H1 (cell line): ENCODE results near the gene CFAP97. TPM values are rescaled to one million over a fixed set of nuclear protein-coding genes. Genes with fewer than 3 reads are reported as not detected.

Source experiments
- CTCF ChIA-PET: fragments of 300-600 bp; sonication (Branson Sonifier 250); formaldehyde crosslinking; loops from one replicate; lab custom pipeline; 2021; ENCODE audit not compliant: partially characterized antibody; lab: Charles Lee
- POLR2A ChIA-PET: fragments of 300-600 bp; sonication (Branson Sonifier 250); formaldehyde crosslinking; loops from one replicate; lab custom pipeline; 2021; ENCODE audit warnings: inconsistent platforms; ENCODE audit not compliant: partially characterized antibody; lab: Charles Lee
- DNase-seq, 2 experiments: peaks; one replicate each; pipeline versions ENCODE4 v3.0.0 to v3.0.0-alpha.2; 2010 to 2022; ENCODE audit warnings: low spot score in 2 of 2, low read depth in 1 of 2, mixed read lengths in 1 of 2
- FAIRE-seq: peaks from 2 replicates; lab custom pipeline; 2011; peaks lifted over from hg19 to GRCh38; lab: Jason Lieb, UNC
- H2AFZ ChIP-seq: 2 replicates; pipeline ENCODE4 v1.8.1; 2012; ENCODE audit warnings: low read length, inconsistent platforms
- H2AK5ac ChIP-seq: 2 replicates; pipeline ENCODE4 v1.6.1; 2013; ENCODE audit warnings: low read depth, low read length
- H2BK120ac ChIP-seq: replicated peaks from 2 replicates; pipeline ENCODE3; 2013; ENCODE audit warnings: low read depth, low read length, inconsistent platforms
- H2BK12ac ChIP-seq: 2 replicates; pipeline ENCODE4 v1.6.1; 2013; ENCODE audit warnings: low read depth, low read length
- H2BK15ac ChIP-seq: 2 replicates; pipeline ENCODE4 v1.6.1; 2013; ENCODE audit warnings: low read length
- H2BK20ac ChIP-seq: 2 replicates; pipeline ENCODE4 v1.6.1; 2013; ENCODE audit warnings: low read length
- H2BK5ac ChIP-seq: 2 replicates; pipeline ENCODE4 v1.6.1; 2013; ENCODE audit warnings: low read depth, low read length
- H3K14ac ChIP-seq: 2 replicates; pipeline ENCODE4 v1.6.1; 2013; ENCODE audit warnings: inconsistent platforms; ENCODE audit not compliant: insufficient read length
- H3K18ac ChIP-seq: 2 replicates; pipeline ENCODE4 v1.6.1; 2013; ENCODE audit warnings: low read length; ENCODE audit errors: extremely low read depth
- H3K23ac ChIP-seq: 2 replicates; pipeline ENCODE4 v1.6.1; 2013; ENCODE audit warnings: inconsistent platforms; ENCODE audit not compliant: insufficient read length
- H3K23me2 ChIP-seq: 2 replicates; pipeline ENCODE4 v1.6.1; 2013; ENCODE audit warnings: low read depth, low read length
- H3K27ac ChIP-seq: 2 replicates; pipeline ENCODE4 v1.6.1; 2011; ENCODE audit warnings: low read depth, low read length, inconsistent platforms
- H3K27me3 ChIP-seq, 4 experiments: replicated peaks in 1 of 4; 1 replicate in 1 of 4; 2 replicates in 3 of 4; pipeline versions ENCODE4 v1.6.1 to v1.8.1; 2011 to 2013; ENCODE audit warnings: low read length in 3 of 4, mild to moderate bottlenecking in 3 of 4, inconsistent platforms in 2 of 4, mixed read lengths in 2 of 4, moderate library complexity in 1 of 4; ENCODE audit not compliant: control insufficient read depth in 3 of 4, insufficient read depth in 3 of 4; ENCODE audit errors: extremely low read depth in 1 of 4
- H3K36me3 ChIP-seq, 4 experiments: 2 replicates each; pipeline versions ENCODE4 v1.6.1 to v1.8.1; 2011 to 2013; ENCODE audit warnings: mild to moderate bottlenecking in 4 of 4, low read length in 3 of 4, moderate library complexity in 2 of 4, control low read depth in 1 of 4, inconsistent platforms in 1 of 4; ENCODE audit not compliant: insufficient read depth in 4 of 4, control insufficient read depth in 2 of 4
- H3K4ac ChIP-seq: replicated peaks from 2 replicates; pipeline ENCODE3; 2013; ENCODE audit warnings: low read length, low read depth, mixed read lengths, inconsistent platforms; ENCODE audit not compliant: insufficient read length
- H3K4me1 ChIP-seq, 4 experiments: replicated peaks in 1 of 4; 1 replicate in 1 of 4; 2 replicates in 3 of 4; pipeline versions ENCODE4 v1.6.1 to v1.8.1; 2011 to 2013; ENCODE audit warnings: low read length in 3 of 4, inconsistent platforms in 2 of 4, mixed read lengths in 1 of 4; ENCODE audit not compliant: insufficient read depth in 4 of 4, control insufficient read depth in 3 of 4
- H3K4me2 ChIP-seq, 2 experiments: 2 replicates each; pipeline versions ENCODE4 v1.6.1 to v1.8.1; 2011 to 2013; ENCODE audit warnings: low read depth in 2 of 2, low read length in 2 of 2, control low read depth in 1 of 2, inconsistent platforms in 1 of 2, mild to moderate bottlenecking in 1 of 2; ENCODE audit not compliant: insufficient read depth in 1 of 2
- H3K4me3 ChIP-seq, 4 experiments: fragments of 200-600, 300-600 bp in 1 of 4; sonication (generic), shearing (Covaris generic), sonication (Bioruptor Twin) in 1 of 4; 2 replicates each; pipeline versions ENCODE4 v1.5.1 to v1.8.1; 2011 to 2016; ENCODE audit warnings: low read length in 4 of 4, low read depth in 3 of 4, control low read depth in 2 of 4, inconsistent platforms in 2 of 4, mild to moderate bottlenecking in 2 of 4, mixed read lengths in 1 of 4, moderate library complexity in 1 of 4; ENCODE audit not compliant: insufficient read depth in 2 of 4; ENCODE audit errors: extremely low read depth in 1 of 4
- H3K56ac ChIP-seq: replicated peaks from 2 replicates; pipeline ENCODE3; 2013; ENCODE audit warnings: low read depth, mild to moderate bottlenecking, mixed read lengths, low read length, inconsistent platforms; ENCODE audit not compliant: insufficient read length
- H3K79me1 ChIP-seq: 2 replicates; pipeline ENCODE4 v1.6.1; 2013; ENCODE audit warnings: low read depth, low read length, control low read depth
- H3K79me2 ChIP-seq, 2 experiments: 2 replicates each; pipeline versions ENCODE4 v1.6.1 to v1.8.1; 2012 to 2013; ENCODE audit warnings: low read length in 2 of 2, mild to moderate bottlenecking in 2 of 2, inconsistent platforms in 1 of 2; ENCODE audit not compliant: insufficient read depth in 2 of 2, control insufficient read depth in 1 of 2
- H3K9ac ChIP-seq, 4 experiments: replicated peaks in 1 of 4; 1 replicate in 1 of 4; 2 replicates in 3 of 4; pipeline versions ENCODE4 v1.6.1 to v1.8.1; 2011 to 2013; ENCODE audit warnings: low read depth in 3 of 4, low read length in 3 of 4, control low read depth in 2 of 4, mild to moderate bottlenecking in 2 of 4, moderate library complexity in 2 of 4, inconsistent platforms in 1 of 4; ENCODE audit errors: extremely low read depth in 1 of 4
- H3K9me3 ChIP-seq, 2 experiments: 2 replicates each; pipeline versions ENCODE4 v1.6.1 to v1.8.1; 2012 to 2013; ENCODE audit warnings: mild to moderate bottlenecking in 2 of 2, moderate library complexity in 2 of 2, control low read depth in 1 of 2, inconsistent platforms in 1 of 2, low read depth in 1 of 2, low read length in 1 of 2, mixed read lengths in 1 of 2; ENCODE audit not compliant: insufficient read depth in 2 of 2
- H4K20me1 ChIP-seq, 2 experiments: replicated peaks in 1 of 2; 2 replicates each; pipeline versions ENCODE3 to v1.8.1; 2011 to 2013; ENCODE audit warnings: inconsistent platforms in 2 of 2, low read length in 2 of 2, mild to moderate bottlenecking in 1 of 2; ENCODE audit not compliant: insufficient read depth in 2 of 2, control insufficient read depth in 1 of 2
- H4K5ac ChIP-seq: 2 replicates; pipeline ENCODE4 v1.6.1; 2013; ENCODE audit warnings: low read length, low read depth, mixed read lengths, inconsistent platforms; ENCODE audit not compliant: insufficient read length
- H4K8ac ChIP-seq: 2 replicates; pipeline ENCODE4 v1.8.0; 2013; ENCODE audit warnings: mild to moderate bottlenecking, moderate library complexity, low read length, inconsistent platforms; ENCODE audit not compliant: insufficient read depth; ENCODE audit errors: extremely low read depth
- H4K91ac ChIP-seq: replicated peaks from 2 replicates; pipeline ENCODE3; 2013; ENCODE audit warnings: low read length, mixed read lengths, inconsistent platforms; ENCODE audit not compliant: insufficient read length
- CTCF ChIP-seq, 3 experiments: IDR thresholded peaks; 1 replicate in 2 of 3; 2 replicates in 1 of 3; pipeline versions ENCODE4 v1.5.1 to v1.6.1; 2011; ENCODE audit warnings: low read length in 3 of 3, mild to moderate bottlenecking in 3 of 3, inconsistent platforms in 2 of 3, low read depth in 1 of 3, moderate library complexity in 1 of 3; ENCODE audit not compliant: insufficient read depth in 1 of 3; ENCODE audit errors: control extremely low read depth in 1 of 3
- EGR1 ChIP-seq: IDR thresholded peaks from 2 replicates; pipeline ENCODE4 v1.6.1; 2011; ENCODE audit warnings: low read depth, low read length, borderline replicate concordance
- EP300 ChIP-seq, 2 experiments: IDR thresholded peaks; 1 replicate in 1 of 2; 2 replicates in 1 of 2; pipeline ENCODE4 v1.6.1; 2011 to 2012; ENCODE audit warnings: low read depth in 2 of 2, low read length in 2 of 2, mild to moderate bottlenecking in 2 of 2, borderline replicate concordance in 1 of 2, inconsistent platforms in 1 of 2, moderate library complexity in 1 of 2
- EZH2 ChIP-seq: fragments of 200-600 bp; sonication (generic); IDR thresholded peaks from 2 replicates; pipeline ENCODE4 v1.7.1; 2012; ENCODE audit warnings: low read depth, mild to moderate bottlenecking, moderate library complexity, low read length, inconsistent platforms; ENCODE audit not compliant: severe bottlenecking
- MAFK ChIP-seq: IDR thresholded peaks from 2 replicates; pipeline ENCODE4 v1.6.1; 2012; ENCODE audit warnings: low read depth, mild to moderate bottlenecking, improper control_type of control experiment, low read length
- PHF8 ChIP-seq: fragments of 200-600 bp; sonication (generic); conservative IDR thresholded peaks from 2 replicates; pipeline ENCODE4 v1.7.1; 2012; ENCODE audit warnings: low read depth, mild to moderate bottlenecking, inconsistent platforms, low read length, moderate library complexity
- RAD21 ChIP-seq, 2 experiments: IDR thresholded peaks in 1 of 2; conservative IDR thresholded peaks in 1 of 2; 2 replicates each; pipeline ENCODE4 v1.6.1; 2011; ENCODE audit warnings: low read depth in 2 of 2, low read length in 2 of 2, improper control_type of control experiment in 1 of 2, inconsistent platforms in 1 of 2, mild to moderate bottlenecking in 1 of 2, moderate library complexity in 1 of 2
- RFX5 ChIP-seq: IDR thresholded peaks from 2 replicates; pipeline ENCODE4 v1.6.1; 2011; ENCODE audit warnings: low read depth, low read length, improper control_type of control experiment, borderline replicate concordance
- TAF7 ChIP-seq: optimal IDR thresholded peaks from 2 replicates; pipeline ENCODE3; 2011; ENCODE audit warnings: low read depth, mild to moderate bottlenecking, inconsistent platforms, low read length, moderate library complexity, borderline replicate concordance
- TCF12 ChIP-seq: IDR thresholded peaks from 2 replicates; pipeline ENCODE4 v1.6.1; 2011; ENCODE audit warnings: low read depth, mild to moderate bottlenecking, low read length
- WGBS, 2 experiments: shearing (Covaris generic) in 1 of 2; methylation state at CpG; one replicate each; pipeline versions ENCODE4 v1.1.6 to v1.1.7; 2013 to 2015; ENCODE audit warnings: low lambda C conversion rate in 2 of 2, mixed read lengths in 2 of 2, inconsistent platforms in 1 of 2, low coverage in 1 of 2, missing lambda C conversion rate in 1 of 2; ENCODE audit not compliant: insufficient replicate concordance in 2 of 2, insufficient coverage in 1 of 2, insufficient read length in 1 of 2; ENCODE audit errors: extremely low coverage in 1 of 2, missing lambda C conversion rate in 1 of 2; 5-methylcytosine and 5-hydroxymethylcytosine counted together
- polyA plus RNA-seq, 7 experiments: library from polyadenylated mRNA; depleted of rRNA in 3 of 7; stranded (reverse) in 5 of 7; unstranded in 2 of 7; fragments of >200 nt in 5 of 7; fragments of 200-250 nt in 2 of 7; gene quantifications; 1 replicate in 5 of 7; 2 replicates in 1 of 7; 4 replicates in 1 of 7; pipeline versions ENCODE4 v1.2.1 to v1.2.3, GENCODE V29; 2011 to 2013; ENCODE audit warnings: missing spikeins in 2 of 7, mixed read lengths in 2 of 7
- total RNA-seq: library from RNA; stranded (reverse); fragmentation: NEBNext Ultra II Directional; extraction: Animal tissue kit (Norgen Biotek cat#: 25700); gene quantifications from 2 replicates; pipeline ENCODE4 v1.2.1, GENCODE V29; 2021

Gene CFAP97
- total and polyA plus RNA-seq, 2 of the 8 experiments (the other 6 are each of a cell fraction or from before 2014, with no cell fraction given): 9.2 to 40.4 TPM

DNA sequence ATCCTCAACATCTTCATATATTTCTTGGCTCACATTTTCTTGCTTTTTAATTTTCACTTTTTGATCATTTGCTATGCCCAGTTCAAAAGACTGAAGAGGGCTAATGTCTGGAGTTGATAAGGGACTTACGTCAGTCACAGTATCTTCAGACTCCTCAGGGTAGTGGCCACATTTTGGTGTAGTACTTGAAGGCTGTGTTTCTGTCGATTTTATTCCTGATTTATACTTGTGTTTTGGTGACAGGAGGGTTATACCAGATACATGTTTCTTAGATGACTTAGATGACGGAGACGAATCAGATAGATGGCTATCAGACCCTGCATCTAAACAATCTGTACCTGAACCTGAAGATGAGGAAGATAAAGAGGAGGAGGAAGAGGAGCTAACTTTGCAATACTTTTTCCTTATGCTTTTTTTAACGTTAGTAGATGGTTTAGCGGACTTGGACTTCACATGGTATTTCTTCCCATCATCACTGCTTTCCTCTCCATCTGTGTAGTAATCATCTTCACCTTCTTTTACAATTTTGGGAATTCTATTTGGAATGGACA lies 13.4 kb downstream of the CFAP97 start:
- Histone ChIP-seq H3K27me3 (no peaks in the 10 kb centered on the region), H3K9ac (no peak overlapping the region), H4K91ac (no peak overlapping the region), H2BK120ac (no peak overlapping the region), H4K5ac (no peak overlapping the region), H3K18ac (no peak overlapping the region), H2BK12ac (no peak overlapping the region), H2BK15ac (no peak overlapping the region), H3K14ac (no peak overlapping the region), H3K4me2 (no peak overlapping the region), H3K27ac (no peak overlapping the region), H3K4ac (no peak overlapping the region), H3K23ac (no peak overlapping the region), H3K4me3 (no peak overlapping the region), H4K8ac (no peak overlapping the region), H3K9me3 (no peaks in the 10 kb centered on the region), H3K23me2 (no peaks in the 10 kb centered on the region), H3K79me2 (peaks cover 0 to 17% of the 10 kb centered on the region in 2 experiments; a peak in 3 of 4 replicates), H3K56ac (no peak overlapping the region), H3K36me3 (peaks cover 0 to 17% (median 7%) of the 10 kb centered on the region in 4 experiments; a peak in 5 of 8 replicates), H2BK20ac (no peak overlapping the region), H2BK5ac (no peak overlapping the region), H2AFZ (no peak overlapping the region), H2AK5ac (no peak overlapping the region), H4K20me1 (no peaks in the 10 kb centered on the region), H3K4me1 (no peaks in the 10 kb centered on the region), H3K79me1 (no peaks in the 10 kb centered on the region; the same call in 1 of the 2 replicates)
- ChIA-PET POLR2A (no interaction called here), CTCF (no interaction called here)
- no peak for DNase-seq
- WGBS, 2 experiments: 95% methylated on average over 6 of the region's 6 CpGs; no CpG with 5 or more reads in 1 of the 2 experiments
- FAIRE-seq: no peak
- no peak for TF ChIP-seq TCF12
- no peak for TF ChIP-seq RFX5
- TF ChIP-seq PHF8: no peak
- no peak for TF ChIP-seq CTCF (IDR thresholded peaks at IDR 0.05; ENCODE audit: control extremely low read depth in 1 of 3, insufficient read depth in 1 of 3, low read depth in 1 of 3, low read length in 3 of 3)
- no peak for TF ChIP-seq EP300 (IDR thresholded peaks at IDR 0.05; ENCODE audit: borderline replicate concordance in 1 of 2, low read depth in 2 of 2, low read length in 2 of 2)
- no peak for TF ChIP-seq TAF7
- TF ChIP-seq EGR1: no peak
- no peak for TF ChIP-seq EZH2
- no peak for TF ChIP-seq RAD21 (IDR thresholded peaks at IDR 0.05 in 1 of 2, conservative IDR thresholded peaks at IDR 0.05 in 1 of 2; ENCODE audit: low read depth in 2 of 2, low read length in 2 of 2)
- TF ChIP-seq MAFK: no peak
